Uterus (tissue), 2 donors: ENCODE results near the gene ATP10A.
A peak's percentile ranks its signal among the peaks of the same experiment; 100 is the strongest.

ENCODE experiments used
- CTCF ChIP-seq, 4 experiments: fragments of 200-600 bp in 2 of 4; fragments of 450-650 bp in 2 of 4; sonication (generic) in 2 of 4; IDR thresholded peaks; one replicate each; pipeline ENCODE4 v1.5.1; 2016 to 2019; ENCODE audit warnings: antibody characterized with exemption in 4 of 4, mild to moderate bottlenecking in 2 of 4, moderate library complexity in 1 of 4
- POLR2A ChIP-seq, 2 donors: fragments of 450-650 bp; IDR thresholded peaks; one replicate each; pipeline ENCODE4 v1.6.1; 2016; ENCODE audit warnings: antibody characterized with exemption in 2 of 2, mild to moderate bottlenecking in 1 of 2, moderate library complexity in 1 of 2

- TF ChIP-seq POLR2A (IDR thresholded peaks at IDR 0.05) (no peak), CTCF (IDR thresholded peaks at IDR 0.05) (peak in 2 of 4 experiments; percentile 8 to 29)
These were observed 201.2 kb downstream of the ATP10A start for GRCh38 chr15:25661898-25662297.
